ENCODE data around the gene ACTN3.
"Not testable (repeated sequence)": the region's sequence is repeated elsewhere in the genome, so short reads cannot be mapped to it uniquely, and the experiment has no call there.

DNA sequence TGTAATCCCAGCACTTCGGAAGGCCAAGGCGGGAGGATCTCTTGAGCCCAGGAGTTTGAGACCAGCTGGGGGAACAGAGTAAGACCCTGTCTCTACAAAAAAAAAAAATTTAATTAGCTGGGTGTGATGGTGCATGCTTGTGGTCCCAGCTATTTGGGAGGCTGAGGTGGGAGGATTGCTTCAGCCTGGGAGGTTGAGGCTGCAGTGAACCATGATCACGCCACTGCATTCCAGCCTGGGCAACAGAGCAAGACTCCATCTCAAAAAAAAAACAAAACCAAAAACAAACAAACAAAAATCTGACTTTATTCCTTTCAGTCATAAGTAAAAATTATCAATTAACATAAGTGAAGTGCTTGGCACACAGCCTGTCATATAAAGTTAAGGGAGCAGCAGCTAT is 59.9 kb downstream of the ACTN3 start:
- TF ChIP-seq TAF1 (IDR thresholded peaks at IDR 0.05; ENCODE audit: low read depth); EP300 (conservative IDR thresholded peaks at IDR 0.05; ENCODE audit: poor library complexity, severe bottlenecking); POLR2AphosphoS5 (IDR thresholded peaks at IDR 0.05); RAD21 (conservative IDR thresholded peaks at IDR 0.05); EZH2 (IDR thresholded peaks at IDR 0.05; ENCODE audit: borderline replicate concordance, insufficient read depth, low read length, poor library complexity, severe bottlenecking); MXI1 (conservative IDR thresholded peaks at IDR 0.05; ENCODE audit: poor library complexity, severe bottlenecking); SMC3 (conservative IDR thresholded peaks at IDR 0.05; ENCODE audit: poor library complexity): not testable (repeated sequence)
- TF ChIP-seq, protein P1, sequence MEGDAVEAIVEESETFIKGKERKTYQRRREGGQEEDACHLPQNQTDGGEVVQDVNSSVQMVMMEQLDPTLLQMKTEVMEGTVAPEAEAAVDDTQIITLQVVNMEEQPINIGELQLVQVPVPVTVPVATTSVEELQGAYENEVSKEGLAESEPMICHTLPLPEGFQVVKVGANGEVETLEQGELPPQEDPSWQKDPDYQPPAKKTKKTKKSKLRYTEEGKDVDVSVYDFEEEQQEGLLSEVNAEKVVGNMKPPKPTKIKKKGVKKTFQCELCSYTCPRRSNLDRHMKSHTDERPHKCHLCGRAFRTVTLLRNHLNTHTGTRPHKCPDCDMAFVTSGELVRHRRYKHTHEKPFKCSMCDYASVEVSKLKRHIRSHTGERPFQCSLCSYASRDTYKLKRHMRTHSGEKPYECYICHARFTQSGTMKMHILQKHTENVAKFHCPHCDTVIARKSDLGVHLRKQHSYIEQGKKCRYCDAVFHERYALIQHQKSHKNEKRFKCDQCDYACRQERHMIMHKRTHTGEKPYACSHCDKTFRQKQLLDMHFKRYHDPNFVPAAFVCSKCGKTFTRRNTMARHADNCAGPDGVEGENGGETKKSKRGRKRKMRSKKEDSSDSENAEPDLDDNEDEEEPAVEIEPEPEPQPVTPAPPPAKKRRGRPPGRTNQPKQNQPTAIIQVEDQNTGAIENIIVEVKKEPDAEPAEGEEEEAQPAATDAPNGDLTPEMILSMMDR (IDR thresholded peaks at IDR 0.05; ENCODE audit: poor library complexity, severe bottlenecking) = not testable (repeated sequence)
- TF ChIP-seq, protein P2, sequence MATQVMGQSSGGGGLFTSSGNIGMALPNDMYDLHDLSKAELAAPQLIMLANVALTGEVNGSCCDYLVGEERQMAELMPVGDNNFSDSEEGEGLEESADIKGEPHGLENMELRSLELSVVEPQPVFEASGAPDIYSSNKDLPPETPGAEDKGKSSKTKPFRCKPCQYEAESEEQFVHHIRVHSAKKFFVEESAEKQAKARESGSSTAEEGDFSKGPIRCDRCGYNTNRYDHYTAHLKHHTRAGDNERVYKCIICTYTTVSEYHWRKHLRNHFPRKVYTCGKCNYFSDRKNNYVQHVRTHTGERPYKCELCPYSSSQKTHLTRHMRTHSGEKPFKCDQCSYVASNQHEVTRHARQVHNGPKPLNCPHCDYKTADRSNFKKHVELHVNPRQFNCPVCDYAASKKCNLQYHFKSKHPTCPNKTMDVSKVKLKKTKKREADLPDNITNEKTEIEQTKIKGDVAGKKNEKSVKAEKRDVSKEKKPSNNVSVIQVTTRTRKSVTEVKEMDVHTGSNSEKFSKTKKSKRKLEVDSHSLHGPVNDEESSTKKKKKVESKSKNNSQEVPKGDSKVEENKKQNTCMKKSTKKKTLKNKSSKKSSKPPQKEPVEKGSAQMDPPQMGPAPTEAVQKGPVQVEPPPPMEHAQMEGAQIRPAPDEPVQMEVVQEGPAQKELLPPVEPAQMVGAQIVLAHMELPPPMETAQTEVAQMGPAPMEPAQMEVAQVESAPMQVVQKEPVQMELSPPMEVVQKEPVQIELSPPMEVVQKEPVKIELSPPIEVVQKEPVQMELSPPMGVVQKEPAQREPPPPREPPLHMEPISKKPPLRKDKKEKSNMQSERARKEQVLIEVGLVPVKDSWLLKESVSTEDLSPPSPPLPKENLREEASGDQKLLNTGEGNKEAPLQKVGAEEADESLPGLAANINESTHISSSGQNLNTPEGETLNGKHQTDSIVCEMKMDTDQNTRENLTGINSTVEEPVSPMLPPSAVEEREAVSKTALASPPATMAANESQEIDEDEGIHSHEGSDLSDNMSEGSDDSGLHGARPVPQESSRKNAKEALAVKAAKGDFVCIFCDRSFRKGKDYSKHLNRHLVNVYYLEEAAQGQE (IDR thresholded peaks at IDR 0.05; ENCODE audit: borderline replicate concordance) = not testable (repeated sequence)

All from neural cell (in vitro differentiated cells).